ENCODE measurements around the gene NANP.
"Not testable (repeated sequence)": the region's sequence is repeated elsewhere in the genome, so short reads cannot be mapped to it uniquely, and the experiment has no call there.

Gene NANP, protein sequence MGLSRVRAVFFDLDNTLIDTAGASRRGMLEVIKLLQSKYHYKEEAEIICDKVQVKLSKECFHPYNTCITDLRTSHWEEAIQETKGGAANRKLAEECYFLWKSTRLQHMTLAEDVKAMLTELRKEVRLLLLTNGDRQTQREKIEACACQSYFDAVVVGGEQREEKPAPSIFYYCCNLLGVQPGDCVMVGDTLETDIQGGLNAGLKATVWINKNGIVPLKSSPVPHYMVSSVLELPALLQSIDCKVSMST

DNA sequence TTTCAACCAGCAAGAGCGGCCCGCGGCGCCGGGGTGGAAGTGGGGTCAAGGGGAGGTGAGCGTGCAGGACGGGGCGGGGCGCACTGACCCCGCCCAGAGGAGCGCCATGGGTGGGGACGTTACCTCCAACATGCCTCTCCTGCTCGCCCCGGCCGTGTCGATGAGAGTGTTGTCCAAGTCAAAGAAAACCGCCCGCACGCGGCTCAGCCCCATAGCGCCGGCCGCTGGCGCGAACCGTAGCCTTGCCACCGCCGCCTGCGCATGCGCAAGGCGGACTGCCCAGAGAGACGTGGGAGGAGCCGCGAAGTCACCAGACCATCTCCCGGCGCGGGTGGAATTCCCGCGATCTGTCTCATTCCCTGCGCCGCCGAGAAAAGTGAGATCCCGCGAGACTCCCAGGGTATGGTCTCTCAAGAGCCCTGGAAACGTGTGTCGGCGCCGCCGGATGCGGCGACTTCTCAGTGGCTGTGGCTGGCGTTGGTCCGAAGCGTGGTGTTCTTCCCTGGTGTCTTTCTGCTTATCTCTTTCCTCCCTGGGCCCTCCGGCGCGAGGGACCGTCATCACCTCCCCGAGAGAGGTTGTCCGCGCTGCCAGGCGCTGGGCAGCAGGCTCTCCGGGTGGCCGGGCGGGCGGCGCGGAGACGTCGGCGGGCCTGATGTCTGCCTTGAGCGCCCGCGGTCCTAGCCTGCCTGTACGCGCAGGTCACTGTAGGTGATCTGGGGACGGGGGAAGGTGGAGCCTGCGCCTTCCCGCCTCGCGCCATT lies at the start of gene NANP:
Gene NANP, minus strand, starts transcription at position 279 of the 764 bp plus-strand sequence. Its CDS starts 66 bp downstream, at position 213.
- peak; percentile 91 for DNase-seq

DNA sequence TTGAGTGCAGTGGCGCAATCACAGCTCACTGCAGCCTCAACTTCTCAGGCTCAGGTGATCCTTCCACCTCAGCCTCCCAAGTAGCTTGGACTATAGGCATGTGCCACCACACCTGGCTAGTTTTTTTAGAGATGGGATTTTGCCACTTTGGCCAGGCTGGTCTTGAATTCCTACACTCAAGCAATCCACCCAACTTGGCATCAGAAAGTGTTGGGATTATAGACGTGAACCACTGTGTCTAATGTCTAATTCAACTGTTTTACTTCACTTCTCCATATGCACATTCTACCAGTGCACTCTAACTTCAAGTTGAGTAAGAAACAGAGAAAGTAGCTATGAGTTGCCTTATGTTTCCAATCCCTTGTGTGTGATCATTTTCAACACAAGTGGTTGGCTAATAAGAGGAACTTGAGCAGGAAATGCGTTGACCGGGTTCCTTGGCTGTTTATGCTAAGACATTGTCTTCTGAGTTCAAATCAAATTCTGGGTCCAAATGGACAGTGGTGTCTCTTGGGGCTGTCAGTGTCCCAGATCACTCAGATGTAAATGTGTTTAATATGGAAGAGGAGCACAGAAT lies 48.9 kb upstream of the NANP start:
- no peak for DNase-seq

DNA sequence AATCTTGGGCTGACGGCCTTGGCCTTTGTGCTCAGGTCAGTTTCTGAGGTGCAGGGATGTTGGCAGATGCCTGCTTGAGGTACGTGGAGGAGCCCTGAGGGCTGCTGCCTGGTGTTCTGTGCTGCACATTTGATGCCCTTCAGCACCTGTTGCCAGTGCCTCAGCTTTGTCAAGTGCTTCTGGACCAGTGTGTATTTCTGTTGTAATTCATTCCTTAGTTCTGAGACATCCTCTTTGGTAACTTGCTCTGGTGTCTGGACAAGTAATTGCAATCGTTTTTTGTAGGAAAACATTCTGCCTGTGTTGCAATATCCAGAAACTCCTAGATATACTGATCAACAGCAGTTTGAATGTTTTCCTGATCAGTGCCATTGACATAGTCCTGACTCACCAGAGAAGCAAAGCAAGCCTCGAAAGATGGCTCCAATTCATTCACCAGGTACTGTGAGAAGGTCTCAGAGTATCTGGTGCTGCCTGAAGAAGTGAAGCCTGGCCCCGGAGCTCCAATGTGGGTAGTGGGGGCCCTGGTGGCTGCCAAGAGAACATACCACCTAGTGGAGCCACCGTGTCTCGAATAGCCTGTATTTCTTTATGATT lies 46.1 kb upstream of the NANP start:
- no peak for DNase-seq

DNA sequence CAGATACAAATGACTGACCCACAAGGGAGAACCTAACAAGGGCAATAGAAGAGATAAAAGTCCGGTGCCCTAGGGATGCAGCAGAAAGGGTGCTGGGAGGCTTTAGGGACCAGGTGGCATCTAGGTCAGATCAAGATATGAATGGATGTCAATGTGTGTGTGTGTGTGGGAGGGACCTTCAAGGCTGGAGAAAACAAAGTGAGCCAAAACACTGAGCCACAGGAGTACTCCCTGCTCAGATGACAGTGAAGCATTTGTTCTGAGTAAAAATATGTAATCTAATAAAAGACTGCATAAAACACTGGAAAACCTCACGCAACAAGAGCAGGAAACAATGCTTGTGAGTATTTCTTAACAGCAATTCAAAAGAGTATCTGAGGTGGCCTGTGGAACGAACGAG lies 44.6 kb upstream of the NANP start:
- no peak for DNase-seq

DNA sequence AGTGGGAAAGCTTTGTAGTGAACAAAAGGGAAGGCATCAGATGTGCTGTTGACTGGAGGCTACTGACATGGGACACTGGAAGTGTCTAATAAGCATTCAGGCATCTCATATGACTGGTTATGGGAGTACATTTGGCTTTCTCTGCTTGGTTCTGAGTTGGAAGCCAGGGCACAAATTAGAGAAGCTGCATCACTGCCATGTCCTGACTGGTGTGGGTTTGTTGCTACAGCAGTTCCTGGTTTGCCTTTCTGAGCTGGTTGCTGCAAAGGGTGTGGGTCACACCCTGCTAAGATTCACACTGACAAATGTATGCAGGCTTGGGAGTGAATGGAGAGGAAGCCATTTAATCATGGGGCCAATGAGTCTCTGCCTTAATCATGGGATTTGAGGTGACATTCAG lies 36.2 kb upstream of the NANP start:
- DNase-seq = no peak

DNA sequence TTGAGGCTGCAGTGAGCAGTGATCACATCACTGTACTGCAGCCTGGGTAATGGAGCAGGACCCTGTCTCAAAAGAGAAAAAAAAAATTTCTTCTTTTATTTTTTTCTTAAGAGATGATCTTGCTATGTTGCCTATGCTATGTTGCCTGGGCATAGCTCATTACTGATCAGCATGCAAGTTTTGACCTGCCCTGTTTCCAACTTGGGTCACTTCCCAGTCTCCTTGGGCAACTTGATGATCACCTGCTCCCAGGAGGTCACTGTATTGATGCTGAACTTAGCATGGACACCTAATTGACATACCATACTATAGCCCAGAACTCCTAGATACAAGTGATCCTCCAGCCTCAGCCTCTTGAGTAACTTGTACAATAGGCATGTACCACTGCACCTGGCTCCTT lies 30.7 kb upstream of the NANP start:
- no peak for DNase-seq

DNA sequence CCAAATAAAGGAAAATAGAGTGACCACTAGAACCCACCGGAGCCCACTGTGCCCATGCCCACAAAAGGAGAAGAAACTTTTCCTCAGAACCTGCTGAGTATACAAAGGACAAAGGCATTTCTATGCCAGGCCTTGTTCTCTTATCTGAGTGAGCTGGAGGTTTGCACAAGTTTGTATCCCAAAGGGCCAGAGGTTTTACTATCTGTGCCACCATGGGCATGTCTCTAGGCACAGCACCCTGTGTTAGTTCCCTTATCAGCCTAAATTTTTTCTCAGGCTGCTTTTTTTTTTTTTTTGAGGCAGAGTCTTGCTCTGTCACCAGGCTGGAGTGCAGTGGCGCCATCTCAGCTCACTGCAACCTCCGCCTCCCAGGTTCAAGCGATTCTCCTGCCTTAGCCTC lies 29.1 kb upstream of the NANP start:
- not testable (repeated sequence) for DNase-seq

DNA sequence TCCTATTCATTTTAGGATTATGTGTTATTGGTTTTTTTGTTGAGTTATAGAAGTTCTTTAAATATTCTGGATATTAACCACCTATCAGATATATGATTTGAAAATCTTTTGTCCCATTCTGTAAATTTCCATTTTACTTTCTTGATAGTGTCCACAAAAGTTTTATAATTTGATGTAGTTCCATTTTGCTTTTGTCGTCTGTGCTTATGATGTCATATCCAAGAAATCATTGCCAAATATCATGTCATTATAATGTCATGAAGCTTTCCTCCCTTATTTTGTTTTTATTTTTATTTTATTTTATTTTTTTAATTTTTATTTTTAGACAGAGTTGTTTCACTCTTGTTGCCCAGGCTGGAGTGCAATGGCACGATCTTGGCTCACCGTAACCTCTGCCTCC lies 21.0 kb upstream of the NANP start:
- DNase-seq = no peak

DNA sequence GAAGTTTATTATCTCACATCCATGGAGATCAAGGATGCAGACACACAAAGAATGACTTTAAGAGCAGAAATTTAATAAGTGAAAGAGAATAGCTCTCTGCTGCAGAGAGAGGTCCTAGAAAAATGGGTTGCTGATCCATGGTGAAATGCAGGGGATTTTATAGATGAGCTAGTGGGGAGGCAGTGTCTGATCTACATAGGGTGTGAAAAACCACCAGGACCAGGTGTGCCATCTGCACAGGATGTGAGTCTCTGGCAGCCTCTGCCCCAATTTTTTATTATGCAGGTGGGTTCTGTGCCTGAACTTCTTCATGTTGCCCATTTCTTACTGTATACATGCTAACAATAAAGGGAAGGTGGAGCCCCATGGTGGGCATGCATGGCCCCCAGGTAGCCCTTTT lies 19.9 kb upstream of the NANP start:
- no peak for DNase-seq

DNA sequence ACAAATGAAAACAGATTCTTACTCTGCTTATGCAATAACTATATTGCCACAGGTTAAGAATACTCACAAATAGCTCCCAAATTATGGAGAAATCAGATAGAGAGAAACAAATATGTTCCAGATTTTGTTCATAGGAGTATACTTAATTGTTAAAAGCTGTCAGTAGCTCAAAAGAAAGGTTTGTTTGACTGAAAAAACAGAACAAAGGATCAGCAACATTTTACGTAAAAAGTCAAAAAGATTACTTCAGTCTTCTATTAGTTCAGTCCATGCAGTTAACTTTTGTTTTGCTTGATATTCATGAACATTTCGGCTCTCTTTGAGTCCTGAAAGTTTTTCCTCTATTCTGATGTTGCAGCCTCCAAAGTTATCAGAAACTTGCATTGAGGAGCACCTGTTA lies 13.4 kb upstream of the NANP start:
- no peak for DNase-seq

DNA sequence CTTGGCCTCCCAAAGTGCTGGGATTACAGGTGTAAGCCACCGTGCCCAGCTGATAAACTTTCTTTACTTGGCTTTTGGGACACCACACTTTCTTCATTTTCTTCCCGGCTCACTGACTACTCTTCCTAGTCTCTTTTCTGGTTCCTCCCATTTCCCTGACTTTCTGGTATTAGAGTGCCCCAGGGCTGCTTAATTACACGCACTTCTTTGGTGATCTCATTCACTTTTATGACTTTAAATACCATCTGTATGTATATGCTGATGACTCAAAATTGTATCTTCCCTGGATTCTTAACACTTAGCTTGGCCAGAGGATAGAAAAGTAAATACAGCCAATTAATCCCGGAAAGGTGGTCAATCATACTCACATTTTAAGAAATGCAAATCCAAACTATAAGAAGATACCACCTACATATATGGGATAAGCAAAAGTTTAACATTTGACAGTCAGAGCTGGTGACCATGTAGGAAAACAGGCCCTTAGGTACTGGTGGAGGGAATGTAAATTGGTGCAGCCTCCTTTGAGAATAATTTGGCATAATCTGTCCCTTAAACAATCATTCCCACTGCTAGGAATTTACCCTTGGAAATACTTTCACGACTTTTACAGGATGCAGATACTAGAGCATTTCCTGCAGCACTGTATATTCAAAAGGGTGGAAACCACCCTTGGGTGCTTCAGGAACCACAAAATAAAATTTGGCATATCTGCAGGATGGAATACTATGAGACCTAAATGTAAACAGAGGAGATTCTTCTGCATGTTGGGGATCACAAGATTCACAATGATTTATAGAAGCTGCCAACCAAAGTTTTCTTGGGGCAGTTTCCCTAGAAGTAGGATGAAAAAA lies 9.4 kb upstream of the NANP start:
- no peak for DNase-seq

DNA sequence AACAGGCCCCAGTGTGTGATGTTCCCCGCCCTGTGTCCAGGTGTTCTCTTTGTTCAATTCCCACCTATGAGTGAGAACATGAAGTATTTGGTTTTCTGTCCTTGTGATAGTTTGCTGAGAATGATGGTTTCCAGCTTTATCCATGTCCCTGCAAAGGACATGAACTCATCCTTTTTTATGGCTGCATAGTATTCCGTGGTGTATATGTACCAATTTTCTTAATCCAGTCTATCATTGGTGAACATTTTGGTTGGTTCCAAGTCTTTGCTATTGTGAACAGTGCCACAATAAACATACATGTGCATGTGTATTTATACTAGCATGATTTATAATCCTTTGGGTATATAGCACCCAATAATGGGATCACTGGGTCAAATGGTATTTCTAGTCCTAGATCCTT lies 6.8 kb upstream of the NANP start:
- not testable (repeated sequence) for DNase-seq

DNA sequence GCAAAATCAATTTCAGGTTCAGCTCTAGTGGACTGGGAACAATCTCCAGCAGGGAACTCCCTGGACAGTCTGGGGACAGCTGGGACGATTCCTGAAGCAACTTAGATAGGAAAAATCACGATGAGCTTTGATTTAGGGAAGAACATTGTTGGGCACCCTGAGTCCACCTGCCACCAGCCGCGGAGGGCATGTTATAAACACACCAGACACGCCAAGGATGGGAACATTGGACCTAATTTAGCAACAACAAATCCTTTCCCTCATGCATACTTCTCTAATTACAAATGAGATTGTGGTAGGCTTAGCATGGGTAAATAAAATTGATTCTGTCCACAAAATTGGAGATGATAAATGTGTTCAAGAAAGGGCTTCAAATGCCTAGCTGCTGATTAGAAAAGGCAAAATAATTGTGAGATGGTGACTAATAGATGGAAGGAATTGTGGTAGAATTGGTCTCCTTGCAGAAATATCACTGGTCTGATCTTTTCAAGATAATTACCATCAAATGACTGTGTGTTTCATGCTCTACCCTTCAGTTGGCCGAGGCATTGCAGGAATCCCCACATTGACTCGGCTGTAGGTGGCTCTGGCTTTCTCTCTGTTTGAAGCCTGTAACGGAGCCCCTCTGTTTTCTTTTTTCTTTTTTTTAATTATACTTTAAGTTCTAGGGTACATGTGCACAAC lies 6.1 kb upstream of the NANP start:
- no peak for DNase-seq

DNA sequence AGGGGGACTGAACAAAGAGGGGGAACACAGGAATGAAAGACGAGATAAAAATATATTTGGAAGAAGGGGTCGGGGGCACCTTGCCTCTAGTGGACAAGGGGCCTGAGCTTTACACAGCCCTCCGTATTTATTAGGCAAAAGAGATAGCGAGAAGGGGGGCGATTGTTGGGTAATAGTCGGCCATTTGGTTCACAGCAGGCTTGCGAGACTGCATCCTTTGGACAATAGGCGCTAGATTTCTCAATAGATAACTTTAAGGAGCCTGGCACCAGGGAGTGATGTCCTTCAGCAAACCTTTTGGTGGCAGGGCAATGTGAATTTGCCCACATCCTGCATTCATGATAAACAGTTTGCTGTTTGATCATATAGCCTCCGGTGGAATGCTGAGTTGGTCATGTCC lies 3.0 kb upstream of the NANP start:
- DNase-seq = no peak

DNA sequence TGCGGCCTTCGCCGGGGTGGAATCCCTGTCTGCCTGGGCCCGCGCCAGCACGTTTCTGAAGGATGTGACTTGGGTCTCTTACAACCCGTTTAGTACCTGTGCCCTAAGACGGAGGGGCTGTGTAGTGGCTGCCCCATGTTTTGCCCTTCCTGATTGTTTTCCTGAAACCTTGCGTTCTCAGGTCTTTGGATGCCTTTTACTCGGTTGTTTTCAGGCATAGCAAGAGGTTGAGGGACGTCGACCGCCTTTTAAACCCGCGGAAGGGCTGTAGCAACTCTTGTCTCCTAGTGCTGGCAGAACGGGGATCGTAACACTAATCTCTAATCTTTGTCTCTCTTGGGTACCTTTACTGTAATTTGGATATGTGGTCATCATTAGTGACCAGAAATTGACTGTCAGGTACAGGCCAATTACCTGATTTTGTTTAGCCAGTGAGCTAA lies 706 bp upstream of the NANP start:
- peak; percentile 24 for DNase-seq

DNA sequence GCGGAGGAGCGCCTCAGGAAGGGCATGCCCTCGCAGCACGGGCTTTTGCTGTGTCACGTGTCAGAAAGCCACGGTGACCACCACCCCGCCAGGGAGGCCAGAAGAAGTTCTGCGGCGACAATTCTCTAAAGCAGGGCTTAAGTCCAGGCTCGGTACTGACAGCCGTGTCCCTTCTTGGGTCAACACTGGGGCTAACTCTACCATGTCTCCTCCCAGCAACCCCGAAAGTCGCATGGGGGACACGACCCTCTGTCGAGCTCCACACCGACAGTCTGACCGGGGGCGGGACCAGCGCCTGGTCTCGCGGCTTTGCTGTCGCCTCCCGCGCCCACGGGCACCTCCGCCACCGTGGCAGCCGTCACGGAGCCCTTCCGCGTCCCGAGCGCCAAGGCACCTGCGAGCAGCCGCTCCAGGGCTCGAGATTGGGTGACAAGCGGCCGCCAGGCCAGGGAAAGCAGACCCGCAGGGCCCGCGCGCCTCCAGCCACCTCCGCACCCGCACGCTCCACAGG lies 534 bp downstream of the NANP start:
- DNase-seq = no peak

DNA sequence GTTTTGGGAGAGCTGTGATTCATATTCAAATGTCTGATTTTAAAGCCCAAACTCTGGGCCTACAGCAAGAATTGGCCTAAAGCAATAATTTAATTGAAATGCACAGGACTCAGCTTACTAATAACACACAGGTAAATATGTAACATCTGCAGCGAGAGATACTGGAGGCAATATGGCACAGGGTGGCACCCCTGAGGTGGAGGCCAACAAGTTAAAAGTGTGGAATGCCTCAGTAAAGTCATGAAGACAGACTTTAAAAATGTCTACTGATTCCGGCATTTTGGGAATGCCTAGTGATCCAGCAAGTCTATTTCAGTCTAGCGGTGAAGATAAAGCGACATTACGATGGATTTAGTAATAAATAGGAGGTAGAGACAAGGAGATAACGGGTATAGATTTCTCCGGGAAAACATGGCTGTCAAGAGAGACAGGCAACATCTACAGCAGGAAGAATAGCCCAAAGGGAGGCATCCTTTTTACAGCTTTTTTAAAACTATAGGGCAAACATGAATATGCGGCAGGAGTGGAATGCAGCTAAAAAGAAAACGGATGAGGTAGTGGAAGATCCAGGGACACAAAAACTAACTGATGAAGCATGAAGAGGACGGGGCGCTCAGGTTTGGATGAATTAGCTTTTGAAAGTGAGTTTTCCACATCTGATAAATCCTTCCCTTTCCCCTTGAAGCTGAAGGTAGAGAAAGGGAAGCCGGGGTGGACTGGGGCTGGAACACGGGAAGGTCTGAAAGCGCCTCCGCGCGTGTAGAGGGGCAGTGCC lies 1.2 kb downstream of the NANP start:
- no peak for DNase-seq

DNA sequence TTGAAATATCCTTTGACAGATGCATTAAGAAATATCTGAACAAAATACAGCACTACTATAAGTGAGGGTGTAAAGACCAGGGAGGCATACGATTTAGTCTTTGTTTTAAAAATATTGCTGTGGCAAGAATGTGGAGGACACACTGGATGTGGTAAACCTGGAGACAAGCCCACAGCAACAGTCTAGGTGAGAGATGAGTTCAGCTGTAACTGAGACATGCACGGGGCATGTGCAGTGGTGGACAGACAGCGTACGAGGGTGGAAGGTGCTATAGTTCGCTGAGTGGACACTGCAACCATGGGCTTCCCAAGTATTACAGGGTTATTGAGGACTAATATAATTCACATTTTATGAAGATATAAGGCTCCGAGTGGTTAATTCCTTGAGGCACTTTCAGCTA lies 1.8 kb downstream of the NANP start:
- no peak for DNase-seq

DNA sequence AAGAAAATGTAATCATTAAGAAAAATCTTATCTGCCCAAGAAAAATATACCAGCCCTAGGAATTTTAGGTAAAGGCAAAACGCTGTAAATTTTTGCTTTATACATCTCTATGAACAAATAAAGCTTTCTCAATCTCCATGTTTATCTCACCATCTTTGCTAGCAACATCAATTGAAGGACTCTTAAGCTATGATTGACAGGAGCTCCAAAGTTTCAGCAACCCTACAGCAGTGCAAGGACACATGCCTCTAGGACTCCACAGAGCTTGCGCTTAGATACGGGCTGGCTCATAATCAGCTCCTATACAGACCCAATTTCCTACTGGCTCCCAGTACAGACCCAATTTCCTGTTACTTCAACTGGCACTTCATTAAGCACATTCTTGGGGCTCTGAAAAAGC lies 4.3 kb downstream of the NANP start:
- DNase-seq = no peak

DNA sequence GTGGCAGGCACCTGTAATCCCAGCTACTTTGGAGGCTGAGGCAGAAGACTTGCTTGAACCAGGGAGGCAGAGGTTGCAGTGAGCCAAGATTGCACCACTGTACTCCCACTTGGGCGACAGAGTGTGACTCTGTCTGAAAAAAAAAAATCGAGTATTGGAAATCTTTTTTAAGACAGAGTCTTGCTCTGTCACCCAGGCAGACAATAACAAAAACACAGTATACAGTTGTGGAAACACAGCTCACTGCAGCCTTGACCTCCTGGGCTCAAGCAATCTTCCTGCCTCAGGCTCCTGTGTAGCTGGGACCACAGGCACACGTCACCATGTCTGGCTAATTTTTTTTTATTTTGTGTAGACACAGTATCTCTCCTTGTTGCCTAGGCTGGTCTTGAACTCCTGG lies 15.0 kb downstream of the NANP start:
- DNase-seq = no peak

DNA sequence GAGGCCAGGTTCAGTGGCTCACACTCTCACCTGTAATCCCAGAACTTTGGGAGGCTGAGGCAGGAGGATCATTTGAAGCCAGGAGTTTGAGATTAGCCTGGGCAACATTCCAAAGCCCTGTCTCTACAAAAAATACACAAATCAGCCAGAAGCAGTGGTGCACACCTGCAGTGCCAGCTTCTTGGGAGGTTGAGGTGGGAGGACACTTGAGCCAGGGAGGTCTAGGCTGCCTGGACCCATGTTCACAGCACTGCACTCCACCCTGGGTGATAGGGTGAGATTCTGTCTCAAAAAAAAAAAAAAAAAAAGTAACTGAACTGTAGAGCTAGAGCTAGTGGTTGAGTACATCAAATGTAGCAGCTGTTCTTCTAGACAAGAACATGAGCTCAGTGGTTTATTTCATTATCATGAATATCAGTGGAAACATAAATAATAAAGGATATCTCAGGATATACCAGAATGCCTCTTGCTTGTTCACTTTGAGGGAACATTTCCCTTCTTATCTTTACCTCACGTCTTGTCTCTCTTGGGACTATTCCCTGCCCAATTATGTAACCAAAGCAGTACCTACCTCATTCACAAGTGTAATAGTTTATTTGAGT lies 17.6 kb downstream of the NANP start:
- DNase-seq = no peak
